Activated gamma-delta T cell (primary cell): Measurements from ENCODE around the gene MRTFB.

Experiments used
- DNase-seq: peaks from one replicate; lab custom pipeline; 2025; lab: John Stamatoyannopoulos, UW

Gene MRTFB

GRCh38 chr16:14285513-14286367 lies 214.6 kb downstream of the MRTFB start:
- DNase-seq: peak; percentile 91

DNA sequence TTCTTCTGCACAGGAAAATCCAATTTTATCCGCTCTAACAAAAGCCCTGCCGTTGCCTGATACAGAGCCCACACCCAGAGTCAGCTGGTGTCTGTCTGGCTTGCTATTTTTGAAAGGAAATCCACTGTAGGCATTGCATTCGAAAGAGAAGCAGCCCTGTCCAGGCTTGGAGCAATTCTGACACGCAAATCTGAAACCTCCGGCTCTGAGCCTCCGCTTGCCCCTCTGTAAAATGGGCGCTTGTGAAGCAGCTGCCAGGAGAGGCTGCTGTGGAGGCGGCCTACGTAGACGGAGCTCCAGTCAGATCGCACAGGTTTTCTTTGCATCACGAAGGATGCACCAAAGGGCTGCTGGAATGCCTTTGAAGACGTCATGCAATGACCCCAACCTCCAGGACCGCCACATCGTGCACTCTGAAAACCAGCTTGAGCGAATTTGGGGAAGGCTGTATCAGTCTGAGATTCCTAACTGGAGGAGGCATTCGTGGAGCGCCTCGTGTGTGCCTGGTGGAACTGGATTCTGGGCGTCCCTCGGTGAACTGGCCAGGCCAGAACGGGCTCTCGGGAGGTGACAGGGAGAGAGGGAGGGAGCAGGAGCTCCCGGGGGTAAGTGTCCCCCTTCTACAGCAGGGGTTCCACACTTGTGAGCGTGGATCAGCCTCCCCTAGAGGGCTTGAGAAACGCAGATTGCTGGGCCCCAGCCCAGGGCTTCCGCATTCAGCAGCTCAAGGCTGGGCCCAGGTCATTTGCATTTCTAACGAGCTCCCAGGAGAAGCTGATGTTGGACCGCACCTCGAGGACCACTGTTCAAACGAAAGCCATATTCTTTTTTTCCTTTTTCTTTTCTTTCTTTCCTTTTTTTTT lies 215.5 kb downstream of the MRTFB start:
- DNase-seq: no peak

GRCh38 chr16:14289692-14290340 lies 218.7 kb downstream of the MRTFB start:
- DNase-seq: no peak

DNA sequence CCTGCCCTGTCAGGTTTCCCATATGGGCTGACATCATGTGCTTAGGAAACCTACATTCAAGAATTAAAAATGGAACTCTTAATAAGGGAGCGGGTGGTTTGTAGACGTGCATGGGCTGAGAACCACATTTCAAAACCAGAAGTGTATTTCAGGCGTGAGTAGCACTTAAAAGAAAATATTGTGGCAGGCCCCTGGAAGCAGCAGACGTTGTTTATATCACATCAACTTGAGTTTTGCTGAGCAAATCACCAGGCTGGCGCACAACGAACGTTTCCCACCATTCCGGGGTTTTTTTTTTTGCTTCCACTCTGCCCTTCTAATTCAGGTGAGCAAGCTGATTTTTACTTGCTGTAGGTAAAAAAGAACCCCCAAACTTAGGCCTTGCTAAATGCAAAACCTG lies 220.2 kb downstream of the MRTFB start:
- no peak for DNase-seq

DNA sequence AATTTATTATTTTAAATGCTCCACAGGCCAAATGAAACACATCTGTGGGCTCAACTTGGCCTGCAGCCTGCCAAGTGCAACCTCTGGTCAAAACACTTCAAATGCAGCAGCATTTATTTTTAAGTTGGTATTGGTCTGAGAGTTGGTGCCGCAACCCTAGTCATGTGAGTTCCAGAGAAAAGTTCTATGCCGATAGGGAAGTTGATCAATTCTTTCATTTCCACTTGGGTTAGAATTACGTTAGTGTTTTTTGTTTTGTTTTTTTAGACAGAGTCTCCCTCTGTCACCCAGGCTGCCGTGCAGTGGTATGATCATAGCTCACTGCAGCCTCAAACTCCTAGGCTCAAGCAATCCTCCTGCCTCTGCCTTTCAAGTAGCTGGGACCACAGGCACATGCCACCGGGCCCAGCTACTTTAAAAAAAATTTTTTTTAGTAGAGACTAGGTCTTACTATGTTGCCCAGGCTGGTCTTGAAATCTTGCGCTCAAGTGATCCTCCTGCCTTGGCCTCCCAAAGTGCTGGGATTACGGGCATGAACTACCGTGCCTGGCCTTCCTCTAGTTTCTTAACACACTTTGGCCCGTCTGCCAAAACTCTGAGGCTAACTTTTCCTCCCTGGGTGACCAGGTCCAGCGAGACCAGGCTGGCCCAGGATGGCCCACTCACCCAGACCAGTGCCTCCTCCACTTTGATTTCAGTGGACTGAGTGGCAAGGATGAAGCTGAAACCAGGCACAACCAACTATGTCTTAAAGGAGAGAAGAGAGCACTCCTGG lies 221.1 kb downstream of the MRTFB start:
- no peak for DNase-seq

DNA sequence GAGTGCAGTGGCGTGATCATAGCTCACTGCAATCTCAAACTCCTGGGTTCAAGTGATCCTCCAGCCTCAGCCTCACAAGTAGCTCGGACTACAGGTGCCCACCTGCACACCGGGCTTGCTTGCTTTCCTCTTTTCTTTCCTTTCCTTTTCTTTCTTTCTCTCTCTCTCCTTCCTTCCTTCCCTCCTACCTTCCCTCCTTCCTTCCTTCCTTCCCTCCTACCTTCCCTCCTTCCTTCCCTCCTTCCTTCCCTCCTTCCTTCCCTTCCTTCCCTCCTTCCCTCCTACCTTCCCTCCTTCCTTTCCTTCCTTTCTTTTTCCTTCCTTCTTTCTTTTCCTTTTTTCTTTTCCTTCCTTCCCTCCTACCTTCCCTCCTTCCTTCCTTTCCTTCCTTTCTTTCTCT lies 225.5 kb downstream of the MRTFB start:
- no peak for DNase-seq

DNA sequence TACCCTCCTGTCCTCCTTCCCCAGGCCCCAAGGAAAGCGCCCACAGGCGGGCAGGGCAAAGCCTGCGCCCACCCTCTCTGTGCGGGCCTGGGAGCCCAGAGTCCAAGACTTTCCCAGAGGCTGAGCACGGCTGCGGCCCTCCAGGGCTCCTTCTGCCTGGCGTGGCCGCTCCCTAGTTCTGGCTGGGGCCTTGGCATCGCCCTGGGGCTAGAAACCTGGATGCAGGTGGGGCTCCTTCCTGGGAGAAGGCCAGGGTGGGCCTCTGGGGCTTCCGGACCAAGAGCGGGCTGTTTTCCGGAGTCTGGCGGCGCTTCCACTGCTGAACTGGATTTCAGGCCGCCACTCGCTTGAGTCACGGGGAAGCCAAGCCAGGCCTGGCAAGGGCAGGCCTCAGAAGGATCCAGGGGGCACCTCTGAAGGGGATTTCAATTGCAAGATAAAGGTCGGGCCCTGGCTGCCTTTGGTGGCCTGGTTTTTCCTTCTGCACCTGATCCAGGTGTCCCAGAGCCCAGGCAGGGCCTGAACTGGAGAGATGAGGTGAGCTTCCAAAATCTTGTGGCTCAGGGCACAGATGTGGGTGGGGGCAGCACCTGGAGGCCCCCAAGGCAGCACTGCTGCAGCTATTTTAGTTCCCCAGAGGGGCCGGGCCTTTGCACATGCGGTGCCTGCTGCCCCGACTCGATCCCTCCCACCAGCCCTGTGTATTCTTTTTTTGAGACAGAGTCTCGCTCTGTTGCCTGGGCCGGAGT lies 227.4 kb downstream of the MRTFB start:
- DNase-seq: no peak

GRCh38 chr16:14300705-14301168 lies 229.6 kb downstream of the MRTFB start:
- no peak for DNase-seq

DNA sequence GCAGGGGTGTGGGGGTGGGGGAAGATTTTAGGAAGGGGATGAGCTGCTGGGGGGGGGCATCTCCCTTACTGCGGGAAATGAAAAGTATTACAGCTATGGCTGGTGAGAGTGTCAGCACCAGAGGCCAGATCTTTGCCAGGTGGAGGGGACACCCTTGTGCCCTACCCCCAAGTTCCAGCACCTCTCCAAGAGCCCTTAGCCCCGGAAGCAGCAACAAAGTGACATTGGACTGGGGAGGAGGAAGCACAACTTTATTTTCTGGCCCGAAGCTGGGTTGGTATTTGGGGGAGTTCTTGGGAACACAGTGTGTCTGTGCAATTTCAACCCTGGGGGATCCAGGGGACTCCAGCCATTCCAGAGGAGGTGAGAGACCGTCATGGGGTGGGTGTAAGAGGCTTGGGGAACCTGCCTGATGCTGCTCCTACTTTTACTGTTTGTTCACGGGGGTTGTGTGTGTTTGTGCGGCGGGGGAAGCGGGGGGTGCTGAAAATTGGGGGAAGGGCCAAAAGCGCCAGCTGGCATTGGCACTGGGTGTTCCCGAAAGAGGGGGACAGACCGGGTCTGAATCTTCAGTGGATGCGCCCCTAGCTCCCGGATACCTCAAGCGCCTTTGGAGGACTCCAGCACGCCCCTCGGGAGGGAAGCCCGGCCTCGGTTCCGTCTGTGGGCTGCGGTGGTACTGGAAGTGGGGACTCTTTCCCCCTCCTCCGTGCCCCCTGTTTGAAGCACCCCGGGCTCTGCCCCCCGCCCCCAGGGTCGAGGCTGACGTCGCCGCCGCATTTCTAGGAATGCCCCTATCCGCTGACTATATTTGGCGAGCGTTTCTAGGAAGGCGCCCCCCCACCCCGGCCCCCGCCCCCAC lies 230.3 kb downstream of the MRTFB start:
- no peak for DNase-seq

DNA sequence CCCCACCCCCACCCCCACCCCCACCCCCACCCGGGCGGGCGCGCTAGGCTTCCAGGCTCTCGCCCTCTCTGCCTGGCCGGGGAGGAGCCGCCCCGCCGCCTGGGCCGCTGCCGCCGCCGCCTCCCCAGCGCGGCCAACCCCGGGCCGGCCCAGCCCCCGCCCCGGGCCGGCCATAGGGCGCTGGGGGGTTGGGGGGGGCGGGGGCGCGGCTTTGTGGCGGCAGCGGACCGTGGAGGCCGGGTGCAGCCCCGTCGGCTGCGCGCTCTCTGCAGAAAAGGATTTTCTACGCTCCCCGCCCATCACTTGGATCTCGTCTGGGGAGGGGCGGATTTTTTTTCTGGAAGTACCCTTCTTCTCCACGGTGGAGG lies 230.9 kb downstream of the MRTFB start:
- DNase-seq: no peak

GRCh38 chr16:14302399-14303181 lies 231.5 kb downstream of the MRTFB start:
- DNase-seq: no peak

DNA sequence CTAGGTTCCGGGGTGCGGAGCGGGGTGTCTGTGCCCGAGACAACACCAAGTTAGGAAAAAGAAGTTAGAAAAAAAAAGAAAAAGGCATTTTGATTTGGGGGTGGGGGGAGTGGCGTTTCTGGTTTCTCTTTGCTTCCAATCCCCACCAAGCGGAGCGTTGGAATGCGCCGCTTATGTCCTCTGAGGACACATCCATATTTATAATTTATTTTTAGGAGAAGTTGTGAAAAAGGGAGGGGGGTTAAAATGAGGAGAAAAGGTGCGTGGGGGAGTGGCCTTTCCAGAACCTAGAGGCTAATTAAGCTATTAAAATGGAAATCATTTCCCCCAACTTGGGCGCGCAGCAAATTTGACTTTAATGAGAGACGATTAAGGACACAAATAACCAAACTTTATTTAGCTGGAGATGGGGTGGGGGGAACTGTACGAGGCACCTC lies 232.1 kb downstream of the MRTFB start:
- DNase-seq: no peak

GRCh38 chr16:14303639-14304394 lies 232.7 kb downstream of the MRTFB start:
- no peak for DNase-seq

DNA sequence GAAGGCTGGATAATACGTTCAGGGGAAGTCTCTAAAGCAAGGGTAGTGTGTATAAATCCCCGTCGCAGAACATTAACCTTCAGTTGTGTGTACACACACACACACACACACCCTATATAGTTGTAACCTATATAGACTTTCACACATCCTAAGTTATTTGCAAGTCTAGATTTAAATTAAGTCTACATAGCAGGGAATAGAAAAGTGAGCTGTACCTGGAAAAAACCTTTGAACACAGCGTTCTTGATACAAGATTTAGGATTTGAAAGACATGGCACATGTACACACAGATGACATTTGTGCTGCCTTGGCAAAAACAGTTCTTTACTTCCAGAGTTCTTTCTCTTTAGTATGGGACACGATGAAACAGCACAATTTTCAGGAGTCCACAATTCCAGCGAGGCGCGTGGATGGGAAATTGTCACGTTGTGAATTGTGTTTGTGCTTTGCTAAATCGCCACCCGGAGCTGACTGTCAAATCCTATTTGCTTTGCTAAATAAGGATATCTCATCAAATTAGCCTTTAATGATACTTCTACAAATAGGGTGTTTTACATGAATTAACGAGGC lies 233.9 kb downstream of the MRTFB start:
- DNase-seq: no peak

GRCh38 chr16:14306485-14307058 lies 235.5 kb downstream of the MRTFB start:
- no peak for DNase-seq

DNA sequence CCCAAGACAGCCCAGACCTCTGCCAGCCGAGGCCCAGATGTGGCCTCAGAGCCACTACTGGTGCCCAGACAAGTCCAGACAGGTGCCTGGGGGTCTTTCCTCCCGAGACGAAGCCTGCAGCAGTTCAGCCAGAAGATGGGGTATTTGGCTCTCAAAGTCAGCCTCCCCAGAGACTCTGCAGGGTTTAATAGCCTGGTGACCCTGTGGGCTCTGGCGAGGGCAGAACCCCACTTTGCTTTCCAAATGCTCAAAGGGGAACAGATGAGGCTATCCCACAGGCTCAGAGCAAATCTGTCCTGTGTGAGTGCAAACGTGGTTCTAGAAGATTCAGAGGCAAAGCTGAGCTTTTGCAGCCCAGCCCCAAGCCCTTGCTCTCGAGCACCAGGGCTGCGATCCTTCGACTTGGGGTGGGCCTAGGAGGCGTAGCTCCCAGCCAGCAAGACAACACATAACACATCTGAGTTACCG lies 236.0 kb downstream of the MRTFB start:
- no peak for DNase-seq
